GM10248 (cell line): ENCODE measurements around the gene PSMA8.
"Not testable (repeated sequence)": the region's sequence is repeated elsewhere in the genome, so short reads cannot be mapped to it uniquely, and the experiment has no call there.

Experiments used
- CTCF ChIA-PET: fragments of 300-600 bp; sonication (Branson Sonifier 250); formaldehyde crosslinking; extraction: SDS; loops from one replicate; lab custom pipeline; 2021; ENCODE audit warnings: antibody characterized with exemption; lab: Yijun Ruan, JAX
- POLR2A ChIA-PET: fragments of 350-650 bp; sonication (Branson Sonifier 250); formaldehyde crosslinking; extraction: SDS; loops from one replicate; lab custom pipeline; 2020; ENCODE audit warnings: antibody characterized with exemption; lab: Yijun Ruan, JAX
- DNase-seq: peaks from one replicate; pipeline ENCODE4 v3.0.0; 2012; ENCODE audit errors: extremely low spot score
- CTCF ChIP-seq: IDR thresholded peaks from 2 replicates; pipeline ENCODE4 v1.5.1; 2012; ENCODE audit warnings: mild to moderate bottlenecking, low read depth; ENCODE audit errors: extremely low read depth, missing control alignments, control extremely low read depth

Gene PSMA8

GRCh38 chr18:26164571-26164970 lies 30.9 kb downstream of the PSMA8 start:
- CTCF ChIA-PET, result no interaction called here
- POLR2A ChIA-PET, result no interaction called here

GRCh38 chr18:26167592-26167991 lies 33.9 kb downstream of the PSMA8 start:
- CTCF ChIA-PET, POLR2A ChIA-PET, DNase-seq: not testable (repeated sequence)

More at GRCh38 chr18:26164571-26164970, 30.9 kb downstream of the PSMA8 start:
- DNase-seq, result no peak
- TF ChIP-seq CTCF, result no peak

GRCh38 chr18:26175481-26175880 lies 41.8 kb downstream of the PSMA8 start:
- TF ChIP-seq CTCF, result no peak
- ChIA-PET POLR2A (no interaction called here), CTCF (interaction anchor here (2.1 to 2.6 kb wide), 2 partner anchors 8 to 14 kb away, joined by 6 to 14 read pairs; no protein-coding TSS in a partner anchor)
- DNase-seq, result no peak

- no peak for TF ChIP-seq CTCF
- POLR2A ChIA-PET, result no interaction called here
- no peak for DNase-seq
- CTCF ChIA-PET, result interaction anchor here (0.7 to 2.6 kb wide), 3 partner anchors 7 to 70 kb away, joined by 3 to 14 read pairs (median 6); no protein-coding TSS in a partner anchor
Measured at GRCh38 chr18:26176134-26176533, 42.5 kb downstream of the PSMA8 start.

GRCh38 chr18:26181343-26181826 lies 47.7 kb downstream of the PSMA8 start:
- CTCF ChIA-PET, result interaction anchor here (0.8 to 1.8 kb wide), 4 partner anchors 19 to 125 kb away, joined by 3 to 7 read pairs (median 3); no protein-coding TSS in a partner anchor
- TF ChIP-seq CTCF, result no peak
- POLR2A ChIA-PET, result no interaction called here
- DNase-seq, result no peak

GRCh38 chr18:26183395-26184112 lies 49.9 kb downstream of the PSMA8 start:
- no peak for DNase-seq
- no peak for TF ChIP-seq CTCF
- POLR2A ChIA-PET, result no interaction called here
- CTCF ChIA-PET, result interaction anchor here (0.9 to 1.2 kb wide), 2 partner anchors 8 to 10 kb away, joined by 3 to 6 read pairs; no protein-coding TSS in a partner anchor

- ChIA-PET POLR2A (no interaction called here), CTCF (no interaction called here)
- no peak for DNase-seq
- TF ChIP-seq CTCF, result no peak
Measured at GRCh38 chr18:26185267-26185666, 51.6 kb downstream of the PSMA8 start.
